Progenitor cell of endocrine pancreas (in vitro differentiated cells): ENCODE measurements around the gene EN2. TPM values are rescaled to one million over a fixed set of nuclear protein-coding genes. Genes with fewer than 3 reads are reported as not detected.

Experiments
- DNase-seq: peaks from one replicate; pipeline ENCODE4 v3.0.0; 2021; ENCODE audit warnings: low spot score; ENCODE audit not compliant: unreplicated experiment
- H3K27ac Mint-ChIP-seq: 2 replicates; pipeline ENCODE4 v1.8.0; 2021; ENCODE audit warnings: mild to moderate bottlenecking, moderate library complexity, mixed read lengths
- H3K27me3 Mint-ChIP-seq: 2 replicates; pipeline ENCODE4 v1.8.0; 2021; ENCODE audit warnings: mixed read lengths
- H3K36me3 Mint-ChIP-seq: 2 replicates; pipeline ENCODE4 v1.8.0; 2022; ENCODE audit warnings: mixed read lengths; ENCODE audit not compliant: insufficient read depth
- H3K4me1 Mint-ChIP-seq: 2 replicates; pipeline ENCODE4 v1.8.0; 2021; ENCODE audit warnings: low read depth, mixed read lengths
- H3K4me3 Mint-ChIP-seq: 2 replicates; pipeline ENCODE4 v1.8.0; 2021; ENCODE audit warnings: low read depth, mild to moderate bottlenecking, moderate library complexity, mixed read lengths
- H3K9me3 Mint-ChIP-seq: 2 replicates; pipeline ENCODE4 v1.8.0; 2021; ENCODE audit warnings: low read depth, mixed read lengths
- total RNA-seq: library from RNA; stranded (reverse); gene quantifications from 2 replicates; pipeline ENCODE4 v1.2.1, GENCODE V29; 2021
- TF ChIP-seq, protein P1 (sequence below): fragments of 200-600 bp; sonication (generic); IDR thresholded peaks from one replicate; pipeline ENCODE4 v1.5.0; 2021; ENCODE audit warnings: antibody characterized with exemption, mild to moderate bottlenecking; ENCODE audit not compliant: unreplicated experiment

The EN2 gene
- total RNA-seq, 1 donor from 2014 or later, result not detected

DNA sequence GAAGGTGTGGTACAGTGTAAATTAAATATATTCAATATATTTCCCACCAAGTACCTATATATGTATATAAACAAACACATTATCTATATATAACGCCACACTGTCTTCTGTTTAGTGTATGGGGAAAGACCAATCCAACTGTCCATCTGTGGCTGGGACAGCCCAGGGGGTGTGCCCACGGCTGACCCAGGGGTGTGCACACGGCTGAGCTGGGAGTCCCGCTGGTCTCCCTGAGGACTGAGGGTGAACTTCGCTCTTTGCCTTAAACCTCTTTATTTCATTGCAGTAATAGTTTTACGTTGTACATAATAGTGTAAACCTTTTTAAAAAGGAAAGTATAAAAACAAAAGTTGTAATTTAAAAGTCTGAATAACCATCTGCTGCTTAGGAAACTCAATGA lies 6.3 kb downstream of the EN2 start:
- peaks cover 5% of the 10 kb centered on the region for H3K4me1 Mint-ChIP-seq
- H3K27ac Mint-ChIP-seq, result no peak overlapping the region
- no peak overlapping the region for H3K4me3 Mint-ChIP-seq
- H3K36me3 Mint-ChIP-seq, result no peaks in the 10 kb centered on the region
- DNase-seq, result no peak
- peaks cover 92% of the 10 kb centered on the region for H3K27me3 Mint-ChIP-seq
- TF ChIP-seq, protein P1, sequence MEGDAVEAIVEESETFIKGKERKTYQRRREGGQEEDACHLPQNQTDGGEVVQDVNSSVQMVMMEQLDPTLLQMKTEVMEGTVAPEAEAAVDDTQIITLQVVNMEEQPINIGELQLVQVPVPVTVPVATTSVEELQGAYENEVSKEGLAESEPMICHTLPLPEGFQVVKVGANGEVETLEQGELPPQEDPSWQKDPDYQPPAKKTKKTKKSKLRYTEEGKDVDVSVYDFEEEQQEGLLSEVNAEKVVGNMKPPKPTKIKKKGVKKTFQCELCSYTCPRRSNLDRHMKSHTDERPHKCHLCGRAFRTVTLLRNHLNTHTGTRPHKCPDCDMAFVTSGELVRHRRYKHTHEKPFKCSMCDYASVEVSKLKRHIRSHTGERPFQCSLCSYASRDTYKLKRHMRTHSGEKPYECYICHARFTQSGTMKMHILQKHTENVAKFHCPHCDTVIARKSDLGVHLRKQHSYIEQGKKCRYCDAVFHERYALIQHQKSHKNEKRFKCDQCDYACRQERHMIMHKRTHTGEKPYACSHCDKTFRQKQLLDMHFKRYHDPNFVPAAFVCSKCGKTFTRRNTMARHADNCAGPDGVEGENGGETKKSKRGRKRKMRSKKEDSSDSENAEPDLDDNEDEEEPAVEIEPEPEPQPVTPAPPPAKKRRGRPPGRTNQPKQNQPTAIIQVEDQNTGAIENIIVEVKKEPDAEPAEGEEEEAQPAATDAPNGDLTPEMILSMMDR, result no peak
- H3K9me3 Mint-ChIP-seq, result no peaks in the 10 kb centered on the region

DNA sequence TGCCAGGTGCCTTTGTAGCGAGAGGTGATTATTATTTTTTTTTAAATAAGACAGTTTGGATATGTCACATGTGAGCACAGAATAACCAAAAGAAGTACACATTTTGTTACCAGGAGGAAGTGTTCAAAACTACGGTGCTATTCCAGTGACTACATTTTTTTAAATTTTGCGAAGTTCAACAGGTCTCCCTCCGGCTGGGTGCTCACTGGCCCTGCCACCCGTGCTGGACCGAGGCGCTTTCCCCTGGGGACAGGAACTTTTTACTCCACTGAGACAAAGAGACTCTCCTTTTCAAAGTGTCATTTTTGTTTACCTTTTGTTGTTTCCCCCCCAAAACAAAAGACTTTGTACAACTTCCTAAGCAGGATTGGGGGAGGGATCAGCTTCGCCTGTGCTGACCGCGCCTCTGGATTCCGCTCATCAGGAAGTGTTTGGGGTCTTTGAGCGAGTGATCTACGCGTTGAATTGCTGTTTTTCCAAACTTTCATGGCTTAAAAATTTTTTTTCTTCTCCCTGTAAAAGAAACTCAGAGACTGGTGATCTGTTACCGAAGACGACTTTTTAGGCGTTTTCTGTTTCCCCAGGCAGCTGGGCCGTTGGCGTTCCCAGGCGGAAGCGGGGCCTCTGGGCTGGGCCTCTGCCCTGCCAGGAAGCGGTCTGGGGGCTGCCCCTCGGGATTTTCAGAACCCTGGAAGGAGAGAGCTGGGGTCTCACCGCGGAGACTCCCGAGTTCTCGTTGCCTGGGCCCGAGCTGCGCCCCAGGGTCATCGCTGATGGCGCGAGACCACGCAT lies 7.2 kb downstream of the EN2 start:
- Mint-ChIP-seq H3K27ac (peak overlapping the region; percentile 45), H3K36me3 (no peaks in the 10 kb centered on the region), H3K4me1 (peaks cover 1% of the 10 kb centered on the region), H3K4me3 (no peak overlapping the region), H3K27me3 (peaks cover 92% of the 10 kb centered on the region), H3K9me3 (no peaks in the 10 kb centered on the region)
- DNase-seq, result no peak
- TF ChIP-seq, protein P1, result no peak

- Mint-ChIP-seq H3K36me3 (no peaks in the 10 kb centered on the region), H3K27me3 (peaks cover 92% of the 10 kb centered on the region), H3K4me3 (no peak overlapping the region), H3K9me3 (no peaks in the 10 kb centered on the region), H3K27ac (no peak overlapping the region), H3K4me1 (peaks cover 1% of the 10 kb centered on the region)
- no peak for DNase-seq
- TF ChIP-seq, protein P1, result no peak
Measured at GRCh38 chr7:155465761-155466141, 7.8 kb downstream of the EN2 start.

GRCh38 chr7:155466142-155466813 lies 8.3 kb downstream of the EN2 start:
- Mint-ChIP-seq H3K36me3 (no peaks in the 10 kb centered on the region), H3K27ac (no peak overlapping the region), H3K4me3 (no peak overlapping the region), H3K9me3 (no peaks in the 10 kb centered on the region), H3K27me3 (peaks cover 92% of the 10 kb centered on the region), H3K4me1 (peaks cover 1% of the 10 kb centered on the region)
- TF ChIP-seq, protein P1, result no peak
- DNase-seq, result no peak

DNA sequence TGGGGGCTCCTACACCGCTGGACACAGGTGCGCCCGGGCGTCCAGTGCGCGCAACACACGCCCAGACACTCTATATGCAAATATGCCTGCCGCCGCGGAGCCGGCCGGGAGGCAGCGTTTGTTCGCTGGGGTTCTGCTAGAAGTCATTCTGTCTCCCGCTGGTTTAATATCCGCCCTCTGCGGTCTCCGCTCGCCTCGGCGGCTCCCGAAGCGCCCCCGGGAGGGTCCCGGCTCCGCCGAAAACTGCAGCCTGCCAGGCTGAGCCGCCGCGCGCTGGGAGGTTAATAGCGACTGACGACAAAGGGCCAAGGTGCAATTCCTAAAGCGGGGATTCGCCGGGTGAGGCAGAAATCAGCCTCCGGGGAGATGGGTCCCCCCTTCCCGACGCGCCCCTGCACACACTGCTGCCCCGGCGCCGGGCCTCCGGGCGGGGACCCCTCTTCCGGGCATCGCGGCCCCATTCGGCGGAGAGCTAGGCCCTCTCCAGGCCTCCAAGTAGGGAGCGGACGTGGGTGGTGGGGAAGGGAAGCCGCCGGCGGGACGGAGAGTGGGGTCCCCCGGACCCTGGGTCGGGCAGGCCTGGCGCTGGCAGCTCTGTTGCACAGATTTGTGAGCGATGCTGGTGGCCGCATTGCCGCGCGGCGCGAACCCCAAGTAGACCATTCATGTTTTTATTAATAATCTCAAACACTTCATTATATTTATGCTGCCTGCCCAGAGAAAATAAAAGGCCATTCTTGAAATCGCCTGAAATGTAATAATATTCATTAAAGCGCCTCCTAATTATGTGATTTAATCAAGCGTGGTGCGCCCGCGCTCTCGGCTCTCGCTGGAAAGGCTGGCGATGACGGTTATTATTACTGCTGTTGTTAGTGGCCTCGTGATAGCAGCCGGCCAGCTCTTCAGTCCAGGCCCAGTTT lies 9.1 kb downstream of the EN2 start:
- H3K36me3 Mint-ChIP-seq, result no peaks in the 10 kb centered on the region
- H3K4me1 Mint-ChIP-seq, result peaks cover 1% of the 10 kb centered on the region
- H3K4me3 Mint-ChIP-seq, result no peak overlapping the region
- TF ChIP-seq, protein P1, result peak; percentile 44
- H3K9me3 Mint-ChIP-seq, result no peaks in the 10 kb centered on the region
- peaks cover 92% of the 10 kb centered on the region for H3K27me3 Mint-ChIP-seq
- no peak overlapping the region for H3K27ac Mint-ChIP-seq
- DNase-seq, result peak; percentile 62
